Measurements from ENCODE around the gene ARHGEF6.
"Not testable (repeated sequence)": the region's sequence is repeated elsewhere in the genome, so short reads cannot be mapped to it uniquely, and the experiment has no call there.

The ARHGEF6 gene

DNA sequence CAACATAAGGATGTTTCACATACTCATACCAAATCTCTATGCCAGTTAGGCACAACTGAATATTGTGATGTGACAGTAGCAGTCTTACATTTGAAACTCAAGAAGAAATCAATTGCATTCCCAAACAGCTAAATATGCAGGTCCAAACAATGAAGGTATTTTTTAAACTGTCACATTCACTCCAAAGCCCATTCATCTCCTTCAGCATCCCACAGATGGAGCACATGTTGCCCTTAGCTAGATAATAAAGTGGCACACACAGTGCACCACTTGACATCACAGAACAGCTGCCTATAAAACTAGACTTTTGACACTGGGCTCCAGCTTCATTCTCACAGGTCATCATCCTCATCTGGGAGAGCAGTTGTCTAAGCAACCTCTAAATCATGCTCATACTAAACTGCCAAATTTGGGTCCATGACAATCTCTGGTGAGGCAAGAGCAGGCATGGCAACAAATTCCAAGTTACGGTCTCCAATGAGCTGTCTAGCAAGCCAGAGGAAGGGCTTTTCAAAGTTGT is 26.2 kb upstream of the ARHGEF6 start:
- TF ChIP-seq, protein P1, sequence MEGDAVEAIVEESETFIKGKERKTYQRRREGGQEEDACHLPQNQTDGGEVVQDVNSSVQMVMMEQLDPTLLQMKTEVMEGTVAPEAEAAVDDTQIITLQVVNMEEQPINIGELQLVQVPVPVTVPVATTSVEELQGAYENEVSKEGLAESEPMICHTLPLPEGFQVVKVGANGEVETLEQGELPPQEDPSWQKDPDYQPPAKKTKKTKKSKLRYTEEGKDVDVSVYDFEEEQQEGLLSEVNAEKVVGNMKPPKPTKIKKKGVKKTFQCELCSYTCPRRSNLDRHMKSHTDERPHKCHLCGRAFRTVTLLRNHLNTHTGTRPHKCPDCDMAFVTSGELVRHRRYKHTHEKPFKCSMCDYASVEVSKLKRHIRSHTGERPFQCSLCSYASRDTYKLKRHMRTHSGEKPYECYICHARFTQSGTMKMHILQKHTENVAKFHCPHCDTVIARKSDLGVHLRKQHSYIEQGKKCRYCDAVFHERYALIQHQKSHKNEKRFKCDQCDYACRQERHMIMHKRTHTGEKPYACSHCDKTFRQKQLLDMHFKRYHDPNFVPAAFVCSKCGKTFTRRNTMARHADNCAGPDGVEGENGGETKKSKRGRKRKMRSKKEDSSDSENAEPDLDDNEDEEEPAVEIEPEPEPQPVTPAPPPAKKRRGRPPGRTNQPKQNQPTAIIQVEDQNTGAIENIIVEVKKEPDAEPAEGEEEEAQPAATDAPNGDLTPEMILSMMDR (conservative IDR thresholded peaks at IDR 0.05) = no peak
- TF ChIP-seq ZFX (IDR thresholded peaks at IDR 0.05) = no peak
- H3K27ac ChIP-seq = no peak overlapping the region

DNA sequence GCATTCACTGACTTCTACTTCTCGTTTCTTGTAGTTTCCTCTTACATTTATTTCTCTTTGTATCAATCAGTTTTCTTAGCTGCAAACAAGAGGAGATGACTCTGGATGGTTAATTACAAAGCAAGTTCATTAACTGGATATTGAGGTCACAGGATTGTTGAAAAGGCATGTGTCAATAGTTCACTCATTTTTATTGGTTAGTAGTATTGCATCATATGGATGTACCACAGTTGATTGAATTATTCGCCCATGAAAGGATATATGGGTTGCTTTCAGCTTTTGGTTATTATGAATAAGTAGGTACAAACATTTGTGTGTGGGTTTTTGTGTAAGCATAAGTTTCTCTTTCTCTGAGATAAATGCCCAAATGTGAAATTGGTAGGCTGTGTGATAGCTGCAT is 21.8 kb upstream of the ARHGEF6 start:
- TF ChIP-seq ZFX (IDR thresholded peaks at IDR 0.05) = no peak
- TF ChIP-seq, protein P1 (conservative IDR thresholded peaks at IDR 0.05) = no peak
- no peak overlapping the region for H3K27ac ChIP-seq

DNA sequence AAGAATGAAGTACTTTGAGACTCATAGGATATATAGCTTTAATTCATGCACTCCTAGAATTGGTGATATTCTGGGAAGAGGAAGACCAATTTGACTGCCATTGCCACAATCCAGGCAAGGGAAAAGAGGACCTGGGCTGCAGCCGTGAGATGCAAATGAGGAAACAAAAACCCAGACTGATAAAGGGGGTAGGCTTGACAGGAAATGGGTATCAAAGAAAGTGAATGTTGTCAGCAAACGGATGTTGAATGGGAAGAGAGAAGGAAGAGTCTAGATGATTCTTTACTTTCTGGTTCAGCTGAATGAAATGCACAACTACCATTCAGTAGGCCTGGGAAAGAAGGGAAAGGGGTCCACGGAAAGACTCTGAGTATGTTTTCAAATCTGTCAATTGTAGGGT is 17.1 kb upstream of the ARHGEF6 start:
- H3K27ac ChIP-seq = no peak overlapping the region
- TF ChIP-seq ZFX (IDR thresholded peaks at IDR 0.05) = no peak
- TF ChIP-seq, protein P1 (conservative IDR thresholded peaks at IDR 0.05) = no peak

DNA sequence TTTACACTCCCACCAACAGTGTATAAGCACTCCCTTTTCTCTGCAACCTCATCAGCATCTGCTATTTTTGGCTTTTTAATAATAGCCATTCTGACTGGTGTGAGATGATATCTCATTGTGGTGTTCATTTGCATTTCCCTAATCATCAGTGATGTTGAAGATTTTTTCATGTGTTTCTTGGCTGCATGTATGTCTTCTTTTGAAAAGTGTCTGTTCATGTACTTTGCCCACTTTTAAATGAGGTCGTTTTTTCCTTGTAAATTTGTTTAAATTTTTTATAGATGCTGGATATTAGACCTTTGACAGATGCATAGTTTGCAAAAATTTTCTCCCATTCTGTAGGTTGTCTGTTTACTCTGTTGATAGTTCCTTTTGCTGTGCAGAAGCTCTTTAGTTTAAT is 14.4 kb upstream of the ARHGEF6 start:
- not testable (repeated sequence) for H3K27ac ChIP-seq

DNA sequence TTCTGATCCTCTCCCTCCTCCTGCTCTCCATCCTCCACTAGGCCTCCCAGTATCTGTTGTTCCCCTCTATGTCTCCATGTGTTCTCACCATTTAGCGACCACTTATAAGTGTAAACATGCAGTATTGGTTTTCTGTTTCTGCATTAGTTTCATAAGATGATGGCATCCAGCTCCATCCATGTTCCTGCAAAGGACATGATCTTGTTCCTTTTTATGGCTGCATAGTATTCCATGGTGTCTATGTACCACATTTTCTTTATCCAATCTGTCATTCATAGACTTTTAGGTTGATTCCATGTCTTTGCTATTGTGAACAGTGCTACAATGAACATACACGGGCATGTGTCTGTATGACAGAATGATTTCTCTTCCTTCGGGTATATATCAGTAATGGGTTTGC is 13.9 kb upstream of the ARHGEF6 start:
- not testable (repeated sequence) for H3K27ac ChIP-seq

DNA sequence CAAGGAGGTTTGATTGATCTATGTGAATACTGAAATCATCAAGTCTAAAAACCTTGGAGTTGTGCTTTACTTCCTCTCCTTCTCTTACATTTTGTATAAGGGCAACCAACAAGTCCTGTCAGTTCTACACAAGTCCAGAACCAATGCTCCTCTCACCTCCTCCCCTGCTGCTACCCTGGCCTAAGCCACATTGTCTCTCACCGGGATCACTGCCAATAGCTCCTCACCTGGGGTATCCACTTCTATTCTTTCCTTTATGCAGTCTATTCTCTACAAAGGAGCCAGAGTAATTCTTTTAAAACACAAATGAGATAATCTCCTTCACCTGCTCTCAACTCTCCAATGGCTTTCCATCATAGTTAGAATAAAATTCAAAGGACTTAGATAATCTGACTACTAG is 13.3 kb upstream of the ARHGEF6 start:
- no peak for TF ChIP-seq ZFX (IDR thresholded peaks at IDR 0.05)
- TF ChIP-seq, protein P1 (conservative IDR thresholded peaks at IDR 0.05) = no peak
- H3K27ac ChIP-seq = no peak overlapping the region

DNA sequence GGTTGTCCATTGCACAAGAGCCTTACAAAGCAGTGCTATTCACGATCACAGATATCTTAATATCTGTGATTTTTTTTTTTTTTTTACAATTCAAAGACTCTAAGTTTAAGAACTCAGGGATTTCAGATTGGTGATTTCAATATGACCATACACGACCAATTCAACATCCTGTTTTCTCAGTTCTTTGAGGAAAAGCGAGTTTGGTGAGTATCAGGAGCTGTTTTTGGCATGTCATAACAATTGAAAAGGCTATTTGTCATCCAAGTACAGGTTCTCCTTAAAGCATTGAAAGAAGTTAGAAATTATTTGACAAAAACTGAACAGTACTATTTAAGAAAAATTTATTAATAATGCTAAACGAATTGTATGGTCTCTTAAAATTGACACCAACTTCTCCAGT is 9.1 kb upstream of the ARHGEF6 start:
- no peak for TF ChIP-seq ZFX (IDR thresholded peaks at IDR 0.05)
- TF ChIP-seq, protein P1 (conservative IDR thresholded peaks at IDR 0.05) = no peak
- no peak overlapping the region for H3K27ac ChIP-seq

DNA sequence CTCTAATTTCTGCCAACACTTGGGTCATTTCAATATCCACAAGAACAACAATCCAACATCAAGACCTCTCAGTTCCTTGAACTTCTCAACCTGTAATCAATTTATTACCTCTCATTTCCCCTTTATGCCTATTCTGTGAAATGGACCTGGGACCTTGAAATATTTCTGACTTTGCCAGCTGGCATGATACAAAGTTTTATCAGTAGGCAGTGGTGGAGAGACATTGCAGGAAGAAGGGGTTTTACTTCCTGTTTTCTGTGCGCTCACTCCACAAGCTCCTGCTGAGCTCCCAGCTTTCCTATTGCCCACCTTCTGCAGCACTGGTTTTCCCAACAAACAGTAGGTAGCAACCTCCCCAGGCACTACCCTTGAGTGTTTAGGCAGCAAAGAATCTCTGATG is 3.5 kb upstream of the ARHGEF6 start:
- no peak overlapping the region for H3K27ac ChIP-seq
- TF ChIP-seq ZFX (IDR thresholded peaks at IDR 0.05) = no peak
- TF ChIP-seq, protein P1 (conservative IDR thresholded peaks at IDR 0.05) = no peak

DNA sequence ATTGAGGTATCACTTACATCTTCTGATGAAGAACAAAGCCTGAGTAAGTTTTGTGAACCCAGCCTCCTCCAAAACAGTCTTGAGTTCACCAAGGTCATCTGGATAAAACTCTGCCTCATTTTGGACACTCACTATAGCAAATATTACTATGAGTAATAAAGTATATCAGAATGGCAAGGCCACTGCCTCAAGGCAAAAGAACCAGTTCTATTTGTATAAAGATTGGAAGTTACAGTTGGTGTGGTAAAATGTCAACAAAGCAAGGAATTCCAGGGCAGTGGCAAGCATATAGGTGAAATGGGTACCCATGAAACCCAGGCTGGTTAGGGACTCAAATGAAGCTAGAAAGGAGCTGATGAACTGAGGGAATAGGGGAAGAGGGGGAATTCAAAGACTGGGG is 2.4 kb upstream of the ARHGEF6 start:
- no peak overlapping the region for H3K27ac ChIP-seq
- TF ChIP-seq, protein P1 (conservative IDR thresholded peaks at IDR 0.05) = no peak
- no peak for TF ChIP-seq ZFX (IDR thresholded peaks at IDR 0.05)

All from C4-2B (cell line).